Testis (tissue), 3 donors: ENCODE measurements around the gene SLC12A9. TPM values are rescaled to one million over a fixed set of nuclear protein-coding genes. Genes with fewer than 3 reads are reported as not detected.

Experiments used
- DNase-seq: peaks from one replicate; pipeline ENCODE4 v3.0.0-alpha.2; 2019
- H3K27ac ChIP-seq, 2 donors: fragments of 200-600 bp; sonication (generic); one replicate each; pipeline ENCODE4 v1.5.1; 2019
- H3K27me3 ChIP-seq: fragments of 200-600 bp; sonication (generic); one replicate; pipeline ENCODE4 v1.5.1; 2019
- H3K36me3 ChIP-seq: fragments of 200-600 bp; sonication (generic); one replicate; pipeline ENCODE4 v1.5.1; 2017; ENCODE audit warnings: low read depth; ENCODE audit errors: missing control alignments
- H3K4me1 ChIP-seq: fragments of 200-600 bp; sonication (generic); one replicate; pipeline ENCODE4 v1.5.1; 2019
- H3K4me3 ChIP-seq, 2 donors: fragments of 200-600 bp; sonication (generic); one replicate each; pipeline ENCODE4 v1.5.1; 2017 to 2019
- H3K9me3 ChIP-seq: fragments of 200-600 bp; sonication (generic); one replicate; pipeline ENCODE4 v1.5.1; 2017
- POLR2A ChIP-seq: fragments of 450-650 bp; IDR thresholded peaks from one replicate; pipeline ENCODE4 v1.6.1; 2017; ENCODE audit warnings: antibody characterized with exemption, mild to moderate bottlenecking, moderate library complexity
- WGBS, 2 donors: methylation state at CpG; one replicate each; pipeline ENCODE4 v1.1.5; 2018; 5-methylcytosine and 5-hydroxymethylcytosine counted together
- intact Hi-C: fragments of 100-400 bp; cut with DNase I; formaldehyde crosslinking; loops from one replicate; pipeline ENCODE4 v1.15.1; 2023; ENCODE audit warnings: low total_unique reads
- polyA plus RNA-seq: library from polyadenylated mRNA; stranded (reverse); fragments of 350-450 nt; fragmentation: Illumina TruSeq; extraction: RNeasy Lipid Tissue Mini Kit (QIAGEN cat#74804); gene quantifications from one replicate; pipeline ENCODE4 v1.2.3, GENCODE V29; 2014; ENCODE audit warnings: low read depth, low replicate concordance; ENCODE audit not compliant: insufficient read depth
- total RNA-seq, 2 donors: library from RNA; depleted of rRNA; stranded (reverse); fragments of >200 nt; gene quantifications; one replicate each; pipeline ENCODE4 v1.2.3, GENCODE V29; 2016
- TF ChIP-seq, protein P1 (sequence below), 3 experiments: fragments of 450-650 bp in 2 of 3; fragments of 200-600 bp in 1 of 3; sonication (generic) in 1 of 3; IDR thresholded peaks; one replicate each; pipeline ENCODE4 v1.5.1; 2016 to 2019; ENCODE audit warnings: antibody characterized with exemption in 3 of 3, mild to moderate bottlenecking in 2 of 3, moderate library complexity in 1 of 3

SLC12A9 gene
- total and polyA plus RNA-seq, 3 donors from 2014 or later = 12.8 to 18.9 (median 13.8) TPM

DNA sequence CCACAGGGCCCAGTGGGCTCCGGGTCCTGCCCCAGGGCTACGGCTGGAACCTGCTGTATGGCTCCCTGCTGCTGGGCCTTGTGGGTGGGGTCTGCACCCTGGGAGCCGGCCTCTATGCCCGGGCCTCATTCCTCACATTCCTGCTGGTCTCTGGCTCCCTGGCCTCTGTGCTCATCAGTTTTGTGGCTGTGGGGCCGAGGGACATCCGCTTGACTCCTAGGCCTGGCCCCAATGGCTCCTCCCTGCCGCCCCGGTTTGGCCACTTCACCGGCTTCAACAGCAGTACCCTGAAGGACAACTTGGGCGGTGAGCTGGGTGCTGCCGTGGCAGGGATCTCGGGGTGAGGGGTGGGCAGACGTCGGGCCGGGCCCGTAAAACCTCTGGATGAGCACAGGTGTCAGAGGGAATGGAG is 4.4 kb downstream of the SLC12A9 start:
- Histone ChIP-seq H3K4me1 (peaks cover 6% of the 10 kb centered on the region), H3K36me3 (no peaks in the 10 kb centered on the region), H3K27ac (no peak overlapping the region), H3K9me3 (no peaks in the 10 kb centered on the region), H3K27me3 (no peaks in the 10 kb centered on the region), H3K4me3 (no peak overlapping the region)
- intact Hi-C loops = no loop called here
- DNase-seq = no peak
- TF ChIP-seq, protein P1, sequence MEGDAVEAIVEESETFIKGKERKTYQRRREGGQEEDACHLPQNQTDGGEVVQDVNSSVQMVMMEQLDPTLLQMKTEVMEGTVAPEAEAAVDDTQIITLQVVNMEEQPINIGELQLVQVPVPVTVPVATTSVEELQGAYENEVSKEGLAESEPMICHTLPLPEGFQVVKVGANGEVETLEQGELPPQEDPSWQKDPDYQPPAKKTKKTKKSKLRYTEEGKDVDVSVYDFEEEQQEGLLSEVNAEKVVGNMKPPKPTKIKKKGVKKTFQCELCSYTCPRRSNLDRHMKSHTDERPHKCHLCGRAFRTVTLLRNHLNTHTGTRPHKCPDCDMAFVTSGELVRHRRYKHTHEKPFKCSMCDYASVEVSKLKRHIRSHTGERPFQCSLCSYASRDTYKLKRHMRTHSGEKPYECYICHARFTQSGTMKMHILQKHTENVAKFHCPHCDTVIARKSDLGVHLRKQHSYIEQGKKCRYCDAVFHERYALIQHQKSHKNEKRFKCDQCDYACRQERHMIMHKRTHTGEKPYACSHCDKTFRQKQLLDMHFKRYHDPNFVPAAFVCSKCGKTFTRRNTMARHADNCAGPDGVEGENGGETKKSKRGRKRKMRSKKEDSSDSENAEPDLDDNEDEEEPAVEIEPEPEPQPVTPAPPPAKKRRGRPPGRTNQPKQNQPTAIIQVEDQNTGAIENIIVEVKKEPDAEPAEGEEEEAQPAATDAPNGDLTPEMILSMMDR (IDR thresholded peaks at IDR 0.05) = no peak
- no peak for TF ChIP-seq POLR2A
- WGBS, 2 donors = 90 to 97% methylated on average over 11 to 16 of the region's 16 CpGs

DNA sequence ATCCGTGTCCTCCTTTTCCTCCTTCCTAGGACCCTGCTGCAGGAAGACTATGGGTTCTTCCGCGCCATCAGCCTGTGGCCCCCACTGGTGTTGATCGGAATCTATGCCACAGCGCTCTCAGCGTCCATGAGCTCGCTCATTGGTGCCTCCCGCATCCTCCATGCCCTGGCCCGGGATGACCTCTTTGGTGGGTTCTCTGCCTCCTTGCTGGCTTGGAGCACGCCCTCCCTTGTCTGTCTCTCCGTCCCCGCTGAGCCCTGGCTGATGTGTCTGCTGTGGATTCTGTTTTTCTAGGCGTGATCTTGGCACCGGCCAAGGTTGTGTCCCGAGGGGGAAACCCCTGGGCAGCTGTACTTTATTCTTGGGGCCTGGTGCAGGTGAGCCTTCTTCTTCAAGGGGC is 7.3 kb downstream of the SLC12A9 start:
- Histone ChIP-seq H3K27me3 (no peaks in the 10 kb centered on the region), H3K4me1 (peaks cover 3% of the 10 kb centered on the region), H3K9me3 (no peaks in the 10 kb centered on the region), H3K36me3 (no peaks in the 10 kb centered on the region), H3K27ac (no peak overlapping the region), H3K4me3 (no peak overlapping the region)
- TF ChIP-seq POLR2A = no peak
- TF ChIP-seq, protein P1 (IDR thresholded peaks at IDR 0.05) = no peak
- 82 to 85% methylated on average over 15 of the region's 15 CpGs for WGBS, 2 donors
- intact Hi-C loops = no loop called here
- DNase-seq = no peak

DNA sequence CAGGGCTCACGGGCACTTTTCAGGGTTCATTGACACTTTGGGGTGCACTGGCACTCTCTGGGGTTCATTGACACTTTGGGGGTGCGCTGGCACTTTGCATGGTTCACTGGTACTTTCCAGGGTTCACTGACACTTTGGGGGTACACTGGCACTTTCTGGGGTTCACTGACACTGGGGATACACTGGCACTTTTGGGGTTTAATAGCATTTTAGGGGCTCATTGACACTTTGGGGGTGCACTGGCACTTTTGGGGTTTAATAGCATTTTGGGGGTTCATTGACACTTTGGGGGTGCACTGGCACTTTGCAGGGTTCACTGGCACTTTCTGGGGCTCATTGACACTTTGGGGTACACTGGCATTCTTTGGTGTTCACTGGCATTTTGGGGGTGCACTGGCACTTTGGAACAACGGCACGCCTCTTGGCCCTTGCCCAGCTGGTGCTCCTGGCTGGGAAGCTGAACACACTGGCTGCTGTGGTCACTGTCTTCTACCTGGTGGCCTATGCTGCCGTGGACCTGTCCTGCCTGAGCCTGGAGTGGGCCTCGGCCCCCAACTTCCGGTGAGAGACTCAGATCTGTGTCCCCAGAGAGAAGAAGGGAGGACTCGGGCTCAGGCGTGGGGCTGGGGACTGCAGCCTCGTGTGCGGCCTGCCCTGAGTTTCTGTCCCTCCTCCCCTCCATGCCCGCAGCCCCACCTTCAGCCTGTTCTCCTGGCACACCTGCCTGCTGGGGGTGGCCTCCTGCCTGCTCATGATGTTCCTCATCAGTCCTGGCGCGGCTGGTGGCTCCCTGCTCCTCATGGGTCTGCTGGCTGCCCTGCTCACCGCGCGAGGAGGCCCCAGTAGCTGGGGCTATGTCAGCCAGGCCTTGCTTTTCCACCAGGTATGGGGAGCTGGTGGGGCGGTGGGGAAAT is 8.4 kb downstream of the SLC12A9 start:
- WGBS, 2 donors = 90 to 94% methylated on average over 9 to 18 of the region's 18 CpGs

DNA sequence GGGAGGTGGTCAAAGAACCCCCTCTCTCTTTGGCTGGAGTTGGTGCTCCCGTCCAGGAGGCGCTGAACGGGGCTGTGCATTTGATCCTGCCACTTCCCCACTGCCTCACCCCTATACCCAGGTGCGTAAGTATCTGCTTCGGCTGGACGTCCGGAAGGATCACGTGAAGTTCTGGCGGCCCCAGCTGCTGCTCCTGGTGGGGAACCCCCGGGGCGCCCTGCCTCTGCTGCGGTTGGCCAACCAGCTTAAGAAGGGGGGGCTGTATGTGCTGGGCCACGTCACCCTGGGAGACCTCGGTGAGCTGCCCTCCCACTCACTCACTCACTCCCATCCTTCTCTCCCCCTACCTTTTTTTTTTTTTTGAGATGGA is 9.1 kb downstream of the SLC12A9 start:
- no peak for DNase-seq
- no peaks in the 10 kb centered on the region for H3K27me3 ChIP-seq
- intact Hi-C loops = no loop called here
- H3K4me3 ChIP-seq = no peak overlapping the region
- H3K4me1 ChIP-seq = peaks cover 15% of the 10 kb centered on the region
- TF ChIP-seq POLR2A = no peak
- TF ChIP-seq, protein P1 (IDR thresholded peaks at IDR 0.05) = no peak
- no peaks in the 10 kb centered on the region for H3K9me3 ChIP-seq
- WGBS, 2 donors = 82 to 92% methylated on average over 6 to 14 of the region's 14 CpGs
- no peak overlapping the region for H3K27ac ChIP-seq
- no peaks in the 10 kb centered on the region for H3K36me3 ChIP-seq

More for the DNA sequence above, 8.4 kb downstream of the SLC12A9 start:
- no peaks in the 10 kb centered on the region for H3K9me3 ChIP-seq
- no peaks in the 10 kb centered on the region for H3K27me3 ChIP-seq
- no peak for TF ChIP-seq POLR2A
- TF ChIP-seq, protein P1 (IDR thresholded peaks at IDR 0.05) = no peak
- no peak overlapping the region for H3K4me3 ChIP-seq
- no peaks in the 10 kb centered on the region for H3K36me3 ChIP-seq
- intact Hi-C loops = no loop called here
- DNase-seq = no peak
- peaks cover 8% of the 10 kb centered on the region for H3K4me1 ChIP-seq
- no peak overlapping the region for H3K27ac ChIP-seq
